GM12878 (cell line): Measurements from ENCODE around the gene SVOP. TPM values are rescaled to one million over a fixed set of nuclear protein-coding genes. Genes with fewer than 3 reads are reported as not detected.

Experiments
- ATAC-seq: fragments of 200-7000 bp; cut with Tn5 transposase; 3 replicates; pipeline ENCODE4 v1.9.1; 2020; ENCODE audit warnings: mild to moderate bottlenecking, moderate library complexity
- BruUV-seq: library from RNA; stranded (reverse); fragments of 400-500 nt; replicated peaks from 2 replicates; lab custom pipeline; 2021; lab: Mats Ljungman, UMichigan
- CTCF ChIA-PET: fragments of 300-600 bp; sonication (Branson Sonifier 250); formaldehyde crosslinking; extraction: SDS; loops from one replicate; lab custom pipeline; 2021; ENCODE audit warnings: inconsistent platforms; lab: Yijun Ruan, JAX
- POLR2A ChIA-PET: fragments of 350-600 bp; formaldehyde crosslinking; extraction: SDS; loops from one replicate; lab custom pipeline; 2021; ENCODE audit warnings: inconsistent platforms; lab: Charles Lee
- RAD21 ChIA-PET: fragments of 300-600 bp; sonication (Branson Sonifier 250); formaldehyde crosslinking; loops from one replicate; lab custom pipeline; 2023; ENCODE audit warnings: antibody characterized with exemption; ENCODE audit not compliant: unreplicated experiment; lab: Charles Lee
- SMC1A ChIA-PET: fragments of 300-600 bp; sonication (Branson Sonifier 250); formaldehyde crosslinking; loops from one replicate; lab custom pipeline; 2023; ENCODE audit not compliant: unreplicated experiment, uncharacterized antibody; lab: Charles Lee
- DNase-seq: peaks from one replicate; pipeline ENCODE4 v3.0.0-alpha.2; 2011; ENCODE audit warnings: low read depth, low spot score
- FAIRE-seq: peaks from 3 replicates; lab custom pipeline; 2011; peaks lifted over from hg19 to GRCh38; lab: Jason Lieb, UNC
- H2AFZ ChIP-seq: 2 replicates; pipeline ENCODE4 v1.6.0; 2011; ENCODE audit warnings: low read depth, low read length, control low read depth; ENCODE audit not compliant: control insufficient read depth
- H3K27ac ChIP-seq: 2 replicates; pipeline ENCODE4 v1.5.1; 2011; ENCODE audit warnings: control low read depth; ENCODE audit not compliant: control insufficient read depth, insufficient read depth
- H3K27me3 ChIP-seq, 2 experiments: replicated peaks in 1 of 2; 2 replicates each; pipeline versions ENCODE4 v1.6.0 to v1.6.1; 2011; ENCODE audit warnings: low read length in 1 of 2; ENCODE audit not compliant: control insufficient read depth in 2 of 2, insufficient read depth in 2 of 2
- H3K36me3 ChIP-seq, 2 experiments: 2 replicates each; pipeline ENCODE4 v1.5.1; 2011; ENCODE audit warnings: low read length in 1 of 2; ENCODE audit not compliant: control insufficient read depth in 2 of 2, insufficient read depth in 2 of 2
- H3K4me1 ChIP-seq: 2 replicates; pipeline ENCODE4 v1.6.1; 2011; ENCODE audit warnings: mild to moderate bottlenecking, low read length, moderate library complexity, mixed read lengths; ENCODE audit not compliant: control insufficient read depth, insufficient read depth
- H3K4me2 ChIP-seq: 2 replicates; pipeline ENCODE4 v1.6.0; 2011; ENCODE audit warnings: control low read depth; ENCODE audit not compliant: control insufficient read depth, insufficient read depth
- H3K4me3 ChIP-seq: fragments of 200-600 bp; sonication (generic); 2 replicates; pipeline ENCODE4 v1.5.1; 2016
- H3K79me2 ChIP-seq: 2 replicates; pipeline ENCODE4 v1.6.0; 2011; ENCODE audit warnings: low read length; ENCODE audit not compliant: control insufficient read depth, insufficient read depth
- H3K9ac ChIP-seq: 2 replicates; pipeline ENCODE4 v1.8.0; 2011; ENCODE audit warnings: low read length, control low read depth, mixed read lengths; ENCODE audit not compliant: control insufficient read depth, insufficient read depth
- H3K9me3 ChIP-seq: replicated peaks from 3 replicates; pipeline ENCODE4 v1.5.1; 2011; ENCODE audit warnings: mild to moderate bottlenecking, low read length; ENCODE audit not compliant: control insufficient read depth, insufficient read depth
- H4K20me1 ChIP-seq: 2 replicates; pipeline ENCODE4 v1.6.0; 2011; ENCODE audit not compliant: control insufficient read depth, insufficient read depth
- BCLAF1 ChIP-seq: fragments of 450-650 bp; IDR thresholded peaks from 2 replicates; pipeline ENCODE4 v1.6.1; 2017; ENCODE audit warnings: antibody characterized with exemption, mild to moderate bottlenecking, moderate library complexity
- CHD4 ChIP-seq: fragments of 200-600 bp; sonication (generic); IDR thresholded peaks from 2 replicates; pipeline ENCODE4 v1.6.1; 2016; ENCODE audit warnings: mild to moderate bottlenecking
- ESRRA ChIP-seq: IDR thresholded peaks from 2 replicates; pipeline ENCODE4 v1.6.1; 2012; ENCODE audit warnings: mild to moderate bottlenecking, low read length, improper control_type of control experiment
- ETV6 ChIP-seq, 2 experiments: fragments of 450-650 bp in 1 of 2; IDR thresholded peaks in 1 of 2; conservative IDR thresholded peaks in 1 of 2; 2 replicates each; pipeline ENCODE4 v1.6.1; 2014; ENCODE audit warnings: antibody characterized with exemption in 1 of 2, borderline replicate concordance in 1 of 2, low read depth in 1 of 2, mild to moderate bottlenecking in 1 of 2, moderate library complexity in 1 of 2
- HSF1 ChIP-seq: fragments of 150-350 bp; IDR thresholded peaks from 2 replicates; pipeline ENCODE4 v1.6.1; 2014; ENCODE audit warnings: mild to moderate bottlenecking, low read depth, low read length
- KDM1A ChIP-seq: fragments of 200-600 bp; sonication (generic); IDR thresholded peaks from 2 replicates; pipeline ENCODE4 v1.6.1; 2016; ENCODE audit warnings: borderline replicate concordance
- MEF2A ChIP-seq: IDR thresholded peaks from 2 replicates; pipeline ENCODE4 v1.6.1; 2011; ENCODE audit warnings: low read depth, mild to moderate bottlenecking, low read length, moderate library complexity; ENCODE audit not compliant: insufficient read depth
- MYC ChIP-seq: IDR thresholded peaks from 2 replicates; pipeline ENCODE4 v1.6.1; 2011; ENCODE audit warnings: mild to moderate bottlenecking, low read length, moderate library complexity, inconsistent platforms; ENCODE audit not compliant: insufficient read depth, insufficient replicate concordance, insufficient read length, severe bottlenecking
- NBN ChIP-seq: fragments of 450-650 bp; IDR thresholded peaks from 2 replicates; pipeline ENCODE4 v1.6.1; 2016
- NR2C2 ChIP-seq: IDR thresholded peaks from 2 replicates; pipeline ENCODE4 v1.6.1; 2011; ENCODE audit warnings: borderline replicate concordance, low read depth; ENCODE audit not compliant: control insufficient read depth, insufficient read length
- POLR2AphosphoS5 ChIP-seq: IDR thresholded peaks from 2 replicates; pipeline ENCODE4 v1.6.1; 2011; ENCODE audit warnings: mild to moderate bottlenecking, low read length, inconsistent platforms
- RUNX3 ChIP-seq: IDR thresholded peaks from 2 replicates; pipeline ENCODE4 v1.6.1; 2012; ENCODE audit warnings: low read length, inconsistent platforms
- STAT1 ChIP-seq: fragments of 450-650 bp; conservative IDR thresholded peaks from 2 replicates; pipeline ENCODE4 v1.6.1; 2014; ENCODE audit warnings: antibody characterized with exemption, mild to moderate bottlenecking
- SUPT20H ChIP-seq: IDR thresholded peaks from 2 replicates; pipeline ENCODE4 v1.6.1; 2011; ENCODE audit warnings: low read depth, mild to moderate bottlenecking, low read length, moderate library complexity, borderline replicate concordance; ENCODE audit not compliant: control insufficient read depth
- YBX1 ChIP-seq: fragments of 450-650 bp; IDR thresholded peaks from 2 replicates; pipeline ENCODE4 v1.6.1; 2016; ENCODE audit warnings: antibody characterized with exemption
- ZBED1 ChIP-seq: IDR thresholded peaks from 2 replicates; pipeline ENCODE4 v1.6.1; 2016; ENCODE audit warnings: borderline replicate concordance
- ZNF592 ChIP-seq: fragments of 450-650 bp; IDR thresholded peaks from 2 replicates; pipeline ENCODE4 v1.6.1; 2017; ENCODE audit warnings: mild to moderate bottlenecking, moderate library complexity
- WGBS: methylation state at CpG from one replicate; pipeline ENCODE4 v1.1.6; 2016; ENCODE audit warnings: low lambda C conversion rate; ENCODE audit not compliant: insufficient replicate concordance, insufficient coverage; ENCODE audit errors: missing lambda C conversion rate; 5-methylcytosine and 5-hydroxymethylcytosine counted together
- in situ Hi-C: fragments of 300-500 bp; cut with MboI; formaldehyde crosslinking; loops from 9 replicates; pipeline ENCODE4 v1.14.3; 2018; ENCODE audit warnings: mixed read lengths
- intact Hi-C: fragments of 100-400 bp; cut with micrococcal nuclease; formaldehyde crosslinking; loops from one replicate; pipeline ENCODE4 v1.14.2; 2022; ENCODE audit not compliant: unreplicated experiment
- polyA plus RNA-seq, 11 experiments: library from polyadenylated mRNA; depleted of rRNA in 4 of 11; unstranded in 6 of 11; stranded (reverse) in 5 of 11; fragments of >200 nt; fragmentation: Nextera tagmentation in 4 of 11; fragmentation: Illumina TruSeq in 1 of 11; extraction: Ambion mirVana in 4 of 11; extraction: Trizol in 1 of 11; gene quantifications; 1 replicate in 1 of 11; 2 replicates in 10 of 11; pipeline versions ENCODE4 v1.2.1 to v1.2.3, GENCODE V29; 2011 to 2016; ENCODE audit warnings: inconsistent platforms in 2 of 11, missing spikeins in 2 of 11, low read depth in 1 of 11
- total RNA-seq, 4 experiments: library from RNA; depleted of rRNA in 3 of 4; stranded (reverse); fragments of >200 nt in 3 of 4; fragmentation: Illumina TruSeq in 1 of 4; extraction: Trizol in 1 of 4; gene quantifications; 2 replicates each; pipeline versions ENCODE4 v1.2.1 to v1.2.3, GENCODE V29; 2013 to 2021

The SVOP gene
- total and polyA plus RNA-seq, 10 of the 15 experiments (the other 5 are each of a cell fraction or from before 2014, with no cell fraction given), result under 0.01 TPM; not detected in 9

GRCh38 chr12:108973629-108974152 is 47.2 kb downstream of the SVOP start:
- no peak overlapping the region for H3K27ac ChIP-seq
- no peak overlapping the region for H3K9ac ChIP-seq
- H2AFZ ChIP-seq, result no peak overlapping the region
- DNase-seq, result no peak
- H3K4me2 ChIP-seq, result no peak overlapping the region
- no peaks in the 10 kb centered on the region for H3K79me2 ChIP-seq
- WGBS, result 23% methylated on average over 4 of the region's 4 CpGs
- no peaks in the 10 kb centered on the region for H3K36me3 ChIP-seq
- SMC1A ChIA-PET, result no interaction called here
- ATAC-seq, result no peak
- H4K20me1 ChIP-seq, result no peaks in the 10 kb centered on the region
- BruUV-seq, result no TSS peak
- RAD21 ChIA-PET, result no interaction called here
- TF ChIP-seq BCLAF1, result no peak
- TF ChIP-seq ZNF592, result no peak
- no peak for TF ChIP-seq ZBED1
- TF ChIP-seq KDM1A, result no peak
- no peak for TF ChIP-seq NR2C2
- TF ChIP-seq HSF1, result no peak
- no peak for TF ChIP-seq STAT1
- no peak for TF ChIP-seq MEF2A
- TF ChIP-seq CHD4, result no peak
- TF ChIP-seq ESRRA, result no peak
- no peak for TF ChIP-seq SUPT20H
- no peak for TF ChIP-seq ETV6 (conservative IDR thresholded peaks at IDR 0.05 in 1 of 2, IDR thresholded peaks at IDR 0.05 in 1 of 2; ENCODE audit: borderline replicate concordance in 1 of 2, low read depth in 1 of 2)
- no peak for TF ChIP-seq MYC
- TF ChIP-seq YBX1, result no peak
- no peak for TF ChIP-seq POLR2AphosphoS5
- no peak for TF ChIP-seq RUNX3
- no peak for TF ChIP-seq NBN
- no peak overlapping the region for H3K4me3 ChIP-seq
- CTCF ChIA-PET, result no interaction called here
- no peaks in the 10 kb centered on the region for H3K4me1 ChIP-seq
- peaks cover 0 to 2% of the 10 kb centered on the region in 2 experiments; a peak in 3 of 4 replicates for H3K27me3 ChIP-seq
- no peaks in the 10 kb centered on the region for H3K9me3 ChIP-seq
- POLR2A ChIA-PET, result interaction anchor here (0.6 kb wide), 1 partner anchor 749 kb away, joined by 3 read pairs; no protein-coding TSS in a partner anchor
- no peak for FAIRE-seq
- in situ Hi-C loops (no loop called here), intact Hi-C loops (no loop called here)
